ENCODE measurements around the gene LTBP3.

Gene LTBP3

GRCh38 chr11:65492637-65493366 lies 65.4 kb downstream of the LTBP3 start:
- DNase-seq = peak in 1 of 2 donors; percentile 59

DNA sequence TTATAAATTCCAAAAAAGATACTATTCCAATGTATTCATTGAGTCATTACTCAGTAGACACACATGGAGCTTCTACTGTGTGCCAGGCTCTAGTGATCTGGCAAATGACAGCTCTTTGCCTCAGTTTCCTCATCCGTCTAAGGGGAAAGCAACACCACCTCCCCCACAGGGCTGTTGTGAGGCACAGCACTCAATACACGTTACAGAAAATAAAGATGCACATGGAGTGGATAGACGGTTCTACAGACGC lies 65.8 kb downstream of the LTBP3 start:
- DNase-seq = no peak

DNA sequence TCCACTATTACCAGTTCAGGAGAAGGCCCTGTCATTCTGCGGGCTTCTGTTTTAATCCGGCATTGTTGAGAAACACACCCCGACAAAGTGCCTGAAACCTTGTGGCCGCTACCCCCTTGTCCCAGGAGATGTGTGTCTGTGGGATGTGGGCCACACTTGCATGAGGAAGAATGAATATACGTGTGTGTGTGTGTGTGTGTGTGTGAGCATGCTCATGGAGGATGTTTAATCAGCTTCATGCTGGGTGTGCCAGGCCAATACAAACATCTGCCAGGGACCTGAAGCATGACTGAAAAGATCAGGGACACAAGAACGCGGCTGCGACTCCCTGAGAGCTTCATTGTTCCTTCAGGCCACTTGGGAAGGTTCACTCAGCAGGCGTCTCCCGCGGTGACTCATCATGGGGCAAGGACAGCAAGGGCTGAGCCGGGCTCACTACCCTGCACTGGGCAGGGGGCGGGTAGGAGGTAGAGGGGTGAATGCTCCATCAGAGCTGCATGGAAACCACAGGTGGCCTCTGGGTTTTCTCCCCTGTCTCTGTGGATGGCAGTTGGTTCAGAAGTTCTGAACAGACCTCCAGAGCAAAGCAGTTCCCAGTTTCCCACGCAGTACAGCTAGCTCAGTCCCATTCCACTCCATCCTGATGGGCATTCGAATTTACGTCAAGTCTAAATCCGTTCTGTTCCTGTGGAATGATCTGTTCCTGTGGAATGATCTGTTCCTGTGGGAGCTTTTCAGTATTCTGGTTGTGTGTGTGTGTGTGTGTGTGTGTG lies 66.4 kb downstream of the LTBP3 start:
- DNase-seq = peak in 1 of 2 donors; percentile 59

DNA sequence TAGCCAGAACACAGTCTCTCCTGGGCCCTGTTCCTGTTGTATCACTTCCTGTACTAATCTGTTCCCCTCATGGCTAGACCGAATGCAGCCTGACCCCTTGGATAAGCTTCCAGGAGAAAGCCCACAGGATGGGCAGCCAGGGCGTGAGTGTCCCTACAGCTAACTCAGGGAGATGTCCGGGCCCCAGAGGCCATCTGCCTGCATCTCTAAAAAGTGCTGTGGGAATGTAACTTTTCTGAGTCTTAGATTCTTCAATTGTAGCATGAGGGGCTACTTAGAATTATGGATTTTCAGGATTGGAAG lies 67.0 kb downstream of the LTBP3 start:
- no peak for DNase-seq

GRCh38 chr11:65489706-65490320 lies 68.3 kb downstream of the LTBP3 start:
- no peak for DNase-seq

DNA sequence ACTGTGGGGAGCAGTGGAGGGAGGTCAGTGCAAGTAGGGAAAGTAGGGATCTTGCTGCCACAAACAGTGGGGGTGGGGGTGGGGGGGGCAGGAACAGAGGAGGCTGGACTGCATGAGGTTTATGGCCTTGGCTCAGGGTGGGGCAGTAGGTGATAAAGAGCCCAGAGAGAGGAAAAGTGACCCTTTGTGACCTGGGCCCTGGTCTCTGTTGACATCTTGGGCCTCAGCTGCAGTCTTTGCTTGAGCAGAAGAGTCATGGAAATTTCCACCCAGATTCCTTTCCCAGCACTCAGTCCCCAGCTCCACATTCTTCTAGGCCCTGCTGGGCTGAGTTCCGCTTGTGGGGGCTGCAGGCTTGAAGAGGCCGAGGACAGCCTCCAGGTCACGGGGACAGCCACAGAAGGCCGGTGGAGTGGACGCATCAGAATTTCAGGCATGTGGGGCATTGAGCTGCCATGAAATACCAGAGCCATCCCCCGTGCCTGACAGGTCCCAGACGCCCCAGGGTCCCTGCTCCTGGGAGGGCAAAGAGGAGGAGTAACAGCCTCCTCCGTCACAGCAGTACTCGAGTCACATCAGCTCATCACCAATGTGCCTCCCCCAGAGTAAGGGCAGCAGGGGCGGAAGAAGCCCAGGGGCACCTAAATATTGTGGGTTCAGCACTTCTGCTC lies 69.0 kb downstream of the LTBP3 start:
- no peak for DNase-seq
